ENCODE results near the gene DSCAM.

- TF ChIP-seq CTCF (IDR thresholded peaks at IDR 0.05; ENCODE audit: insufficient read depth, low read length, poor library complexity, severe bottlenecking) (no peak), EZH2phosphoT487 (conservative IDR thresholded peaks at IDR 0.05; ENCODE audit: low read length) (no peak)
Measured at GRCh38 chr21:40185208-40185607, 661.8 kb downstream of the DSCAM start.

All from SU-DHL-6 (cell line).